HG02678 (cell line): Measurements from ENCODE around the gene GSPT1.

Experiments
- ATAC-seq: cut with Tn5 transposase; IDR thresholded peaks from one replicate; pipeline ENCODE4 v1.9.1; 2021; ENCODE audit warnings: mild to moderate bottlenecking, moderate library complexity; ENCODE audit not compliant: unreplicated experiment

The GSPT1 gene

DNA sequence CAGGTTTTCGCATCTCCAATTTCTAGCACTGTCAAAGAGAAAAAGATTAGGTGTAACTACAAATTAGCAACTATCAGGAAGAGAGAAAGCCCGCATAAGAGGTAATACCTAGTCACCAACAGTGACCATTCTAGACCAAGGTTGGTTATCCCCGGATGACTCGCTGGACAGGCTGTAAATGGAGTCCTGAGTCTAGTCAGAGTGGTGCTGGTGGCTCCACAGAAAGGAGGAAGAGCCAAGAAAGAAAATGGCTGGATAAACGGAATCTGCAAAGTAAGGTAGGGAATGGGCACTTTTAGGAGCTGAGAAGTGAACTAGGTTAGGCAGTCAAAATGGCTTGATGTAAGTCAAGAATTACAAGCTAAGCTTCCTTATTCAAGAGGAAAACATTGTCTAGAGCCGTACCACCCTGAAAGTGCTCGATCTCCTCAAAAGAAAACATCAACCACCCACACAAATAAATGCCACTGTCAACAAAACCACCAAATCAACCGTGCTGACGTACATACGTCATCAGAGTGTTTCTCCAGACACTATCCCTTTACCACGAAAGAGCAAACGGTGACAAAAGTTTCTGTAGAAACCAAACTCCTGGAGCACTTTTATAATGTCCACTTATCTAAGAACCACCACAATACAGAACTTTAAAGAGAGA is 2.2 kb downstream of the GSPT1 start:
- ATAC-seq = no peak

DNA sequence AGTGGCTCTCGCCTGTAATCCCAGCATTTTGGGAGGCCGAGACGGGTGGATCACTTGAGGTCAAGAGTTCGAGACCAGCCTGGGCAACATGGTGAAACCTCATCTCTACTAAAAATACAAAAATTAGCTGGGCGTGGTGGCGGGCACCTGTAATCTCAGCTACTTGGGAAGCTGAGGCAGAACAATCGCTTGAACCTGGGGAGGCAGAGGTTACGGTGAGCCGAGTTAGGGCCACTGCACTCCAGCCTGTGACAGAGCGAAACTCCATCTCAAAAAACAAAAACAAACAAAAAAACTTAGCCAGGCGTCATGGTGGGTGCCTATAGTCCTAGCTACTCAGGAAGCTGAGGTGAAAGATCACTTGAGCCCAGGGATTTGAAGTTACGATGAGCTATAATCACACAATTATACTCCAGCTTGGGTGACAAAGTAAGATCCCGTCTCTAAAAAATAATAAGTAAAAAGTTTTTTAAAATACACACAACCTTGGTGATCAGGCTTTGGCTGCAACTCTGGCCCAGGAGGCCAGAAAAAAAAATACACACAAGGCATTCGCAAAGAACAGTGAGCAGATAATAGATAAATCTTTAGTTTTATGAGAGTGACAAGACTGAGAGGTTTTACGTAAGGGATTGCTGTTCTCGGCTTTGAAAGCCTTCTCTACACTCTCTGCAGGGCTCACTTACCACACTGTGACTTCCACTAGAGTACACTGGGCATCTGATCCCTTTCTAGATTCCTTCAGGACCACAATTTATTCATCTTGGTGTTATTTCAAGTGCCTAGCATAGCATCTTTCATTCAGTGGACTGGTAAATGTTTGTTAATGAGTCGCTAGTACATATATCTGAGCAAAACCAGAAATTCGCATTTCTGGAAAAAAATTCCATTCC is 5.9 kb downstream of the GSPT1 start:
- no peak for ATAC-seq

DNA sequence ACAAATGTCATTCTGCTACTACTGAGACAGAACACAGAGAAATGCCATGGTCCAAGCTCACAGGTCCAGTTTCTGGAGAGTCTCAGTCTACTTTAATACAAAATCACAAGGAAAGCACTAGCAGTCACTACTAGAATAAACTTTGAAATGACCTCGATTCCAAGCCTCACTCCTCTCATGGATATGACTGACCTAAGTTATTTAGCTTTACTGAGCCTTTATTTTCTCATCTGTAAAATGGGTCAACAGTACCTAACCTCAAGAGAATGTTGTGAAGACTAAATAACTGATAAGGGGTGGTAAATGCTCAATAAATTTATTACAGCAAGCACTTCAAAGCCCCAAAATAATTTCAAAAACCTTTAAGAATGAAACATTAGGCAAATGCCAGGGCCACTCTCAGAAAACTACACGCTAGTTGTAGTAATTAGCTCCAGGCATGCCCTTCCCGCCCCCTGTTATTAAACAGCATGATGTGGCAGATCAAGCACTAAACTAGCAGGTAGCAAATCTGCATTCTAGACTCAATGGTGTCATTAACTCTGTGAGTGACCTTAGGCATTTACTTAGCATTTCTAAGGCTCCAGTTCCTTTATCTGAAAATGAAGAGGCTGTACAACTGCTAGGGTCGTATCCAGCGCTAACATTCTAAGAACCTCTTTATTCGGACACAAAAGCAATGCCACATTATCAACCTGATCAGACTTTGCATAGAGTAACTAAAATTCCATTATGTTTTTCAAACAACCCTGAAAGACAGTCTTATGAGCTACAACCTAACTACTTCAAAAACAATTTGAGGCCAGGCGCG is 8.4 kb downstream of the GSPT1 start:
- ATAC-seq = no peak

DNA sequence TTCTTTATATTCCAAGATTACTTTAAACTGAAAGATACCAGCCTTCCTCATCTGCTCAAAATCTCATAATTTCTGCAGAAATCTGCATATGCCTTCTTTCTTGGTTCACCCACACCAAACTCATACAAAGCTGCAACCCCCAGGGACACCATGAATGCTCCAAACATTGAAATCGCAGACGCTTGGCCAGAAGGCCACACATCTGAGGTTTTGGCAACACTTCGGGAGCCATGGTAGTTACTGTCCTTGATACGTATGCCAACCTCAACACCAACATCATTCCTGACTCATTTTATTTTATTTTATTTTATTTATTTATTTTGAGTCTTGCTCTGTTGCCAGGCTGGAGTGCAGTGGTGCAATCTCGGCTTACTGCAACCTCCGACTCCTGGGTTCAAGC is 11.8 kb downstream of the GSPT1 start:
- no peak for ATAC-seq

DNA sequence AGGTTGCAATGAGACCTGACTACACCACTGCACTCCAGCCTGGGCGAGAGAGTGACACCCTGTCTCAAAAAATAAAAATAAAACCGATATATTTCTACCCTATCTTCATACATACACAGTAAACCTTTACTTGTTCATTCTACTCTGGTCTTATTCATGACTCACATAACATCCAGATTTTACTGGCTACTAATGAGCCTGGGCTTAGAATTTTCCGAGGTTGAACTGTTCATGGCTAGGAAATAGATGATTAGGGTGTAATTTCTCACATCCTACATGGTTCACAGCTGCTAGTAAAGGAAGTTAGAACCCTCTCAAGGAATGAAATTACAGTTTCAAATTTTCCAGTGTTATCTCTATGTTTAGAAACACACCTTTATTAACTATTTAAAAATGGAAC is 14.7 kb downstream of the GSPT1 start:
- no peak for ATAC-seq

DNA sequence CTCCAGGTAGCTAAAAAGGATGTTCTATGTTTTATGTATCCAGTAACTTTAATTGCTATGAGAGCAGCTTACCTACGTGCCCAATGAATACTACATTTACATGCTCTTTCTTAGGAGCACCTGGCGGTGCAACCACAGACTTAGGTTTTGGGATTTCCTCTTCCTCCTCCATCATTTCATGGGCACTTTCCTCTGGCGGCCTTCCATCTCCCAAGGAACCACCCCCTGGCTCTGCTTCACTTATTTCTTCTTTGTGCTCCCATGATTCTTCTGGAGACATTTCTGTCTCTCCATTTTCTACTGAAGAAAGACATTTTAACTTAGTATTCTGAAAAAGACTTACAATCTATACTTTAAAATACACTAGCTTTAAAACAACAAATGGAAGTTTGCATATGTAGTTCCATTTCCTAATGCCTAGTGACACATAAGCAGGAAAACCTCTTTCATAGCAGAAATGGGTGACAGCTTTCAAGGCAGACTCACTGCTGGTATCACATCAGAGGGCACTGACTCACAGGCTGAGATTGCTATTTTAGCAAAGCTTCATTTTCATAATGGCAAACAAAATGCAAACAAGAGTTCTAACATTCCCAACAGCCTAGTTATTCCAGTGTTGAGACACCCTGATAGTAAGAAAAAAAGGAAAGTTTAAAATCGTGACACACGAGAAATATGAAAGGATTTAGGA is 19.1 kb downstream of the GSPT1 start:
- no peak for ATAC-seq

DNA sequence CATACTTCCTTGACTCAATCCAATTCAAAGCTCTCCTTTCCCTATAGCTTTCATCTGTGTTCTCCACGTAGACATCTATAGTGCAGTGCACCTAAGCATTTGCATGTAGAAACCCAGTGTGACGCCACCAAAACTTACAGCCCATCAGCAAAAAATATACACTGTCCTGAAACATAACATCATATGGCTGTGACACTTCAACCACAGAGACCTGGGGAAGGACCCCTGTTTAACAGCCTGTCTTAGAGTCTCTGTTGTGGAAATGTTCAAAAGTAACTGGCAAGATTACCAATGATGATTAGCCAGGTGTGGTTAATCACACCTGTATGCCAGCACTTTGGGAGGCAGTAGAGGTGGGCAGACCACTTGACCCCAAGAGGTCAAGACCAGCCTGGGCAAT is 22.2 kb downstream of the GSPT1 start:
- ATAC-seq = no peak

DNA sequence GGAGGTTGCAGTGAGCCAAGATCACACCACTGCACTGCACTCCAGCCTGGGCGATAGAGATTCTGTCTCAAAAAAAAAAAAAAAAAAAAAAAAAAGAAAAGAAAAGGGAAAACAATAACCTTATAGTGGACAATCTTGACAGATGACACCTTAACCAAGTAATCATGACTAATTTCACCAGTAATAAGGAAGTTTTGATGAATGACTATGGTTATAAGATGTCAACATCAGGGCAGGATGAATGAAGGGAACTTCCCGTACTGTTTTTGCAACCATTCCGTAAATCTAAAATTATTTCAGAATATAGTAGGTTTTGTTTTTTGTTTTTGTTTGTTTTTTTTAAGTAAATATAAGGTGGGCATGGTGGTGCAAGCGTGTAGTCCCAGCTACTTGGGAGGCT is 23.0 kb downstream of the GSPT1 start:
- no peak for ATAC-seq

DNA sequence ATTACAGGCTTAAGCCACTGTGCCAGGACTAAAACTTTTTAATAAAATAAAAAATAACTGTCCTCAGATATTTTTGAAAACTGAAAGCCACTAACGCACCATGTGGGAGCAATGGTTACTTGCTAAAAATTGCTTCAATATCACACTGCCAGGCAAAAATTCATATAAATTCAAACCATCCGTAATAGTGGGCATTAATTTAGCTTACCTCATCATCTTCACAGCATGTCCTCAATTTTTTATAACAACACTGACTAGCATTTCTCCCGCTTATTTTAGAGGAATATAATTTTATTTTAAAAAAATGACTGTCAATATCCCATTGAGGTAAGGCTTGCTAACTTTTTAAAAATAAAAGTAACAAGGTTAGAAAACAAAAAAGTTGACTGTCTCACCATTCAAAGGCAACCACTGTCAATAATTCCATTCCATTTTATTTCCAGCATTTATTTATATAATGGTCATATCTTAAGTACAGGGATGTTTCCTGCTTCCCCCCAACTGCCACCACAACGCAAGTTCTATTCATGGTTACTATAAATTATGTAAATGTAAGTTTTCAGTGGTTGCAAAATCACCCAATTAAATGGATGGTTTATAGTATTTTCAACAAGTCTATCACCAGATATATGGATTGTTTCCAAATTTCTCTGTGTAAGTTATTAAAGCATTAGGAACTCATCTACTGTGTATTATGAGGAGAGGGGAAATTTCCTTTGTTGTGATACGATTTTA is 25.4 kb downstream of the GSPT1 start:
- ATAC-seq = no peak

DNA sequence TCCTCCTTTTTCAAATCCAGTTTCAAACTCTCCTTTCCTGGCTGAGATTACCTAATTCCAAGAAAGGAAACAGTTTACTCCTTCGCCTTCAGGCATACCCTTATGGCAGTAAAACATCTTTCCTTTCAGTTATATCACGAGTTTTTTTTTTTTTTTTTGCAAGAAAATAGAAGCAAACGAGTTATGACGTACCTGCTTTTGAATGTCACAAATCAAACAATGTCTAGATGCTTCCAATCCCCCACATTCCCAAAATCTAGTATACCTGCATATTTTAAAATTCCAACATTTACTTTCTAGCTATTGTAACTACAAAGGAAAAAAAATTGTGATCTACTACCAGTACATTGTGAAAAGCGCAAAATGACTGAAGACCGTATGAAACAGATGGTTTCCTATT is 28.9 kb downstream of the GSPT1 start:
- no peak for ATAC-seq

DNA sequence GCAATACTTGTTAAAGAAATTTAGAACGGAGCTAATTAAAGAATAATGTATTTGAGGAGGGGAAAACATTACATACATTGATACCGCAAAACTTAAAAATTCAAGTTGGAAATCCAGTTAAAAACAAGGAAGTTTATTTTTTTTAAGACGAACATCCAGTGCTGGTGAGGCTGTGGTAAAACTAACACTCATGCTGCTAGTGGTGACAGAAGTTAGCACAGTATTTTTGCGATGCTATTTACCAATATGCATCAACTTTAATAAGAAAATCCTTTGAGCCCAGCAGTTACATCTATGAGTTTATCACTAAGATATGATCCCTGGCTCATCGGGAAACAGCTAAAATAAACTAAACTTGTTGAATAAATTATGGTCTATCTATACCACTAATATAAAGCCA is 31.7 kb downstream of the GSPT1 start:
- ATAC-seq = no peak

DNA sequence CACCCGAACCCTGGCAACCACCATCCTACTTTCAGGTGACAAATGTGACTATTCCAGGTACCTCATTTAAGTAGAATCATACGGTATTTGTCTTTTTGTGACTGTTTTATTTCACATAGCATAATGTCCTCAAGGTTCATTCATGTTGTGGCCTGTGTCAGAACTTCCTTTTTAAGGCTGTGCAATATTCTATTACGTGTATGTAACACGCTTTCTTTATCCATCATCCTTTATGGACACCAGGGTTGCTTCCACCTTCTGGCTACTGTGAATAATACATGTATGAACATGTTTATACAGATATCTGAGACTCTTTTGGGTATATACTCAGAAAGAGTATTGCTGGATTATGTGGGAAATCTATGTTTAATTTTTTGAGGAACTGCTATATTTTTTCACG is 35.7 kb downstream of the GSPT1 start:
- no peak for ATAC-seq

DNA sequence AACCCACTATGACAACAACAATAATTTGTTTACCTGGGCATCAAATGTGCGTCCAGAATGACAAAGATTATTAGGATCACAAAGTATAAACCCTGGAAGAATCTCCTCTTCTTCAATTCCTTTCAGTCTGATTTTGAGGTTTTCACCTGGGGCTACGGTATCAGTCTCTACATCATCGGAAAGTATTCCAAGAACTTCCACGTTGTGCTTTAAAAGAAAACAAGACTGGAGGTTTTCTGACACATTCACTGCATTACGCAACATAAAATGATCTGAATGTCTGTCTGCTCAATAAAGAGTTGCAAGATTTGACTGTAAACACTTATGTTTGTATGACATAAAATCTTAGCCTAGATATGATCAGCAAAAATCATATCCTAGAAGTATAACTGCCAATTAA is 38.4 kb downstream of the GSPT1 start:
- ATAC-seq = no peak

DNA sequence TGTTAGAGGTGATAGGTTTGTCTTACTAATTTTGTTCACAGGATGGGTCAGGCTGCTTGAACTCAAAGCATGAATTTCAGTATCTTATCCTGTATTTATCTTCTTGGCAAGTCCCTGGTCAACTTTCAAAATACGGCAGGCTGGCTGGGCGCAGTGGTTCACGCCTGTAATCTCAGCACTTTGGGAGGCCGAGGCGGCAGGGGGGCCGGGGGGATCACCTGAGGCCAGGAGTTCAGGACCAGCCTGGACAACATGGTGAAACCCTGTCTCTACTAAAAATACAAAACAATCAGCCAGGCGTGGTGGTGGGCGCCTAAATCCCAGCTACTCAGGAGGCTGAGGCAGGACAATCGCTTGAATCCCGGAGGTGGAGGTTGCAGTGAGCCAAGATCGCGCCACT is 39.5 kb downstream of the GSPT1 start:
- ATAC-seq = no peak

DNA sequence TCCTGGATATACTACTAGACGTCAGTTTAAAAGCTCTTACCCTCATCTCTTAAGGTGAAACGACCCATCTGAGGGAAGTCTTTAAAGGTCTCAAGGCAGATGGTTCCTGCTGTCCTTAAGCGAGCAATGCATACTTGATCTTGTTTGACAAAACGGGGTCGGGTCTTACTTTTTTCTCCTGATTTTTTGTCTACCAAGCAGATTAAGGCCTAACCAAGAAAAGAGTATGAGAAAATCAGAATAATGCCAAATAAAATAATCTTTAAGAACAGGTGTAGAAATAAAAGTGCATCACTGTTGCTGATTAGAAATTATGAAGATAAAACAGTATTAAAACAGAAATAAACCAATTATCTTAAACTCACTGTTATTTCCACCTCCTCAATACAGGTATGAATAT is 40.0 kb downstream of the GSPT1 start:
- ATAC-seq = no peak

DNA sequence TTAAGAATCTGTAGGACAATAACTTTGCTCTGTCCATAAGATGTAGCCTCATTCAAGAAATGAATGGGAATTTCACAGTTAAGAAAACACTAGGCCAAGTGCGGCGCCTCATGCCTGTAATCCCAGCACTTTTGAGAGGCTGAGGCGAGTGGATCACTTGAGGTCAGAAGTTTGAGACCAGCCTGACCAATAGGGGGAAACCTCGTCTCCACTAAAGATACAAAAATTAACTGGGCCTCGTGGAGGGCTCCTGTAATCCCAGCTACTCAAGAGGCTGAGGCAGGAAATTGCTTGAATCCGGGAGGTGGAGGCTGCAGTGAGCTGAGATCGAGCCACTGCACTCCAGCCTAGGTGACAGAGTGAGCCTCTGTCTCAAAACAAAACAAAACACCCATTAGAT is 44.6 kb downstream of the GSPT1 start:
- ATAC-seq = no peak

DNA sequence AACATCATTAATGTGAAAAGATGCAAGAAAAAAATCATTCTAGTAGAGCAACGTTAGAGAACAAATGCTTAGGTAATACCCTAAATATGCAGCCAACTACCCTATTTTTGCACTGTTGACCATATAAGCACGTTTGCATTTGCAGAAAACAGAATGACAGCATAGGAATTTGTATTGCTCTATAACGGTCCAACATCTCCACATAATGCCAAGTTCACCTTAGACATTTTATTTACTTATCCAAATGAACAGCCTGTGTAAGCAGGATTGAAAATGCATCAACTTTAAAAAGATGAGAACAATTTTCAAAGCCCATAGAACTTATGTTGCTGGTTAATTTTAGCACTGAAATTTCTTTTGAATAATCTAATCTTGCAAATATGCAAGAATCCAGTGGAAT is 45.4 kb downstream of the GSPT1 start:
- no peak for ATAC-seq

DNA sequence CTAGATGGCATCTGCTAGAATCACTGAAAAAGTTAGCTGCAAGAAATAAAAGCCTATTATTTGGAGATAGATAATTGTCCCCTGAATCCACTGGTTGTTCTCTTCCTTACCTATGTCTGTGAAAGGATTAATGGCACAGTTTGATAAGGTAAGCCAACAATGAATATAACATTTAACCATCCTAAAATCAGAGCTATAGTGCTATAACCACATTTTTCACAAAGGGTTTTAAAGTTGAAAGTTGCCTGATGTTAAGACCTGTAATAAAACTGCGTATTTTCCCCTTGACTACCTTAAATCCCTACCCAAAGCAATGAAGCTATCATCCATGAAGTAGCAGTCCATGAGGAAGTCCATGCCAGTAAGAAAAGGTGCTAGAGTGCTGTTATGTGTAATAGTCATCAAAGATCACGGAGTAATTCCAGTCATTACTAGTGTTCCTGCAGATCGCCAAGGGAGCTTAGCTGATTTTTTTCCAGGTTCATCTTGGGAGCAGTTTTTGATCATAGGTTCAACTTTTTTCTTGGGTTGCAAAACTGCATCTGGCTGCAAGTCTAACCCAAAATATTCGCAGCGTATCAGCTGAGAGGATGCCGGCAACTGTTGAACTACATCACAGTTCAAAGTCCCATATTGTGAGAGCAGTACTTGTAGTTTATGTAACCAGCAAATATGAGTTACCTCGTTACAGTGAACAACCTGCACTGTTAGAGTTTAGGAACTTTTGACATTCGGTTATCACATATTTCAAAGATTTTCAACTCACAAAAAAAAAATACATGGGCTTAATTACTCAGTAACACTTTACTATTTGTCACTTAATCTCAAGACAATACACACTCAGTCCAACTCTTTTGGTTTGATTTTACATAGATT is 46.2 kb downstream of the GSPT1 start:
- no peak for ATAC-seq

DNA sequence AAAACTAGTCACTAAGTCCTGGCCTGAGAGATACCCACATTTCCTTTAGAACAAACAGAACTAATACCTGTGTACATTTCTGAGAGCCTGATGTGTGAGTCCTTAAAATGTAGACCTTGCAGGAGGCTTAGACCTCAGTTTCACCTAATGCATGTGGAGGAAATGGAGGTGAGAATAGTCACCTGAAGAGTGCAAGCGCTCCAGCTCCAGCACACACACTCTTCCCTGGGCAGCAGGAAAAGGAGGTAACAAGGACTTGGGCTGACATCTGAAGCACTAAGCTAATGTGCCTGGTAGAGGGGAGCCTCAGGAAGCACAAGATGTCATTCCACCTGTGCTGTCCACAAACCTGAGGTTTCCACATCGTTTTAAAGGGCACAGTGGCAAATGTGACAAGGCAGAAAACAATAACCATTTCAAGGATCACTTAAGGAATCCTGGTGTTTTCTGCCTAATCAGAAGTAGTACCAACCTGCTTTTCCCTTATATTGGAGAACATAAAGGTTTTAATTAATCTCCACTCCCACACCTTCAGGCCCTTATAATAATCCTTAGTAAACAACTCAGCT is 47.3 kb downstream of the GSPT1 start:
- ATAC-seq = no peak
